Measurements from ENCODE around the gene KIAA1217.
"Not testable (repeated sequence)": the region's sequence is repeated elsewhere in the genome, so short reads cannot be mapped to it uniquely, and the experiment has no call there.

The KIAA1217 gene

GRCh38 chr10:24434961-24435360, 226.0 kb downstream of the KIAA1217 start:
- DNase-seq (ENCODE audit: low spot score): no peak
- no peak for FAIRE-seq

- DNase-seq (ENCODE audit: low spot score) (no peak), FAIRE-seq (no peak)
These were observed 226.4 kb downstream of the KIAA1217 start for GRCh38 chr10:24435374-24435773.

GRCh38 chr10:24437302-24437701, 228.4 kb downstream of the KIAA1217 start:
- DNase-seq (ENCODE audit: low spot score) (no peak), FAIRE-seq (no peak)

GRCh38 chr10:24438800-24439199, 229.9 kb downstream of the KIAA1217 start:
- DNase-seq (ENCODE audit: low spot score) (no peak), FAIRE-seq (no peak)

GRCh38 chr10:24439935-24440334, 231.0 kb downstream of the KIAA1217 start:
- FAIRE-seq: no peak
- DNase-seq (ENCODE audit: low spot score): no peak

- FAIRE-seq (peak; percentile 86), DNase-seq (ENCODE audit: low spot score) (peak; percentile 70)
These were observed 232.2 kb downstream of the KIAA1217 start for GRCh38 chr10:24440817-24441797.

GRCh38 chr10:24442234-24442633, 233.3 kb downstream of the KIAA1217 start:
- FAIRE-seq: no peak
- no peak for DNase-seq (ENCODE audit: low spot score)

GRCh38 chr10:24442641-24443174, 233.8 kb downstream of the KIAA1217 start:
- FAIRE-seq: not testable (repeated sequence)

GRCh38 chr10:24444337-24444736, 235.4 kb downstream of the KIAA1217 start:
- FAIRE-seq (no peak), DNase-seq (ENCODE audit: low spot score) (peak; percentile 57)

More at GRCh38 chr10:24442641-24443174, 233.8 kb downstream of the KIAA1217 start:
- DNase-seq (ENCODE audit: low spot score): not testable (repeated sequence)

GRCh38 chr10:24445958-24446357, 237.0 kb downstream of the KIAA1217 start:
- not testable (repeated sequence) for DNase-seq (ENCODE audit: low spot score)

GRCh38 chr10:24446739-24447138, 237.8 kb downstream of the KIAA1217 start:
- DNase-seq (ENCODE audit: low spot score) (peak; percentile 57), FAIRE-seq (no peak)

More at GRCh38 chr10:24445958-24446357, 237.0 kb downstream of the KIAA1217 start:
- not testable (repeated sequence) for FAIRE-seq

- FAIRE-seq (no peak), DNase-seq (ENCODE audit: low spot score) (no peak)
These were observed 239.5 kb downstream of the KIAA1217 start for GRCh38 chr10:24448351-24448999.

- DNase-seq (ENCODE audit: low spot score) (no peak), FAIRE-seq (no peak)
These were observed 240.4 kb downstream of the KIAA1217 start for GRCh38 chr10:24449321-24449740.

GRCh38 chr10:24449769-24450310, 240.9 kb downstream of the KIAA1217 start:
- DNase-seq (ENCODE audit: low spot score) (no peak), FAIRE-seq (no peak)

GRCh38 chr10:24451325-24451820, 242.4 kb downstream of the KIAA1217 start:
- DNase-seq (ENCODE audit: low spot score) (no peak), FAIRE-seq (no peak)

- DNase-seq (ENCODE audit: low spot score) (no peak), FAIRE-seq (no peak)
These were observed 243.1 kb downstream of the KIAA1217 start for GRCh38 chr10:24452030-24452429.

GRCh38 chr10:24453404-24453830, 244.5 kb downstream of the KIAA1217 start:
- DNase-seq (ENCODE audit: low spot score) (no peak), FAIRE-seq (no peak)

- no peak for FAIRE-seq
- DNase-seq (ENCODE audit: low spot score): no peak
These were observed 245.0 kb downstream of the KIAA1217 start for GRCh38 chr10:24453973-24454372.

- no peak for DNase-seq (ENCODE audit: low spot score)
- no peak for FAIRE-seq
These were observed 246.5 kb downstream of the KIAA1217 start for GRCh38 chr10:24455447-24455846.

- no peak for FAIRE-seq
- DNase-seq (ENCODE audit: low spot score): no peak
These were observed 247.4 kb downstream of the KIAA1217 start for GRCh38 chr10:24456322-24456721.

- FAIRE-seq (no peak), DNase-seq (ENCODE audit: low spot score) (no peak)
These were observed 248.9 kb downstream of the KIAA1217 start for GRCh38 chr10:24457661-24458318.
